ENCODE data around the gene DIAPH1.
A peak's percentile ranks its signal among the peaks of the same experiment; 100 is the strongest.

DIAPH1 gene

GRCh38 chr5:141501761-141502160 lies 117.0 kb downstream of the DIAPH1 start:
- Mint-ChIP-seq H3K4me3 (peak overlapping the region in 1 of 3 experiments; percentile 42), H3K27me3 (ENCODE audit: low read depth) (no peaks in the 10 kb centered on the region), H3K4me1 (peaks cover 53% of the 10 kb centered on the region), H3K9me3 (no peaks in the 10 kb centered on the region), H3K36me3 (ENCODE audit: low read depth) (peaks cover 67% of the 10 kb centered on the region), H3K27ac (peak overlapping the region; percentile 30 to 87 (median 82))
- no peak for TF ChIP-seq CTCF (IDR thresholded peaks at IDR 0.05; ENCODE audit: unreplicated experiment in 3 of 3)

- TF ChIP-seq CTCF (IDR thresholded peaks at IDR 0.05; ENCODE audit: unreplicated experiment in 3 of 3), result no peak
- Mint-ChIP-seq H3K36me3 (ENCODE audit: low read depth) (peaks cover 55% of the 10 kb centered on the region), H3K27ac (peak overlapping the region; percentile 96 to 98 (median 96)), H3K9me3 (no peaks in the 10 kb centered on the region), H3K27me3 (ENCODE audit: low read depth) (no peaks in the 10 kb centered on the region), H3K4me1 (peaks cover 50% of the 10 kb centered on the region), H3K4me3 (peak overlapping the region; percentile 67 to 79 (median 77))
These were observed 122.8 kb downstream of the DIAPH1 start for GRCh38 chr5:141496038-141496437.

DNA sequence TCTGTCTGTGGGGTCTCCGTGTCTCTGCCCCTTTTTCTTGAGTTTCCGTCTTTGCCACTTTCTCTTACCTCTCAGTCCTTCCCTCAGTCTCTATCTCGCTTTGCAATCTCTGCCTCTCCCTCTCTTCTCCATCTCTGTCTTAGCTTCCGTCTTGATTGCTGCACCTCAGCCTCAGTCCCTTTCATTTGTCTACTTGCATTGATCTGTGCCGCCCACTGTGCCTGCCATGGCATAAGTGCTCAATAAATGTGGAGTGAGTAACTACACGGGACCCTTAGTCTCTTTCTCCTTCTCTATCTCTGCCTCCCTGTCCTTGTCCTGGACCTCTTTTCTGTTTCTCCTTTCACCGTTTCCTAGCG lies 123.4 kb downstream of the DIAPH1 start:
- Mint-ChIP-seq H3K4me1 (peaks cover 50% of the 10 kb centered on the region), H3K4me3 (peak overlapping the region; percentile 67 to 79 (median 77)), H3K27ac (peak overlapping the region; percentile 96 to 98 (median 96)), H3K9me3 (peaks cover 4% of the 10 kb centered on the region), H3K36me3 (ENCODE audit: low read depth) (peaks cover 58% of the 10 kb centered on the region), H3K27me3 (ENCODE audit: low read depth) (no peaks in the 10 kb centered on the region)
- TF ChIP-seq CTCF (IDR thresholded peaks at IDR 0.05; ENCODE audit: unreplicated experiment in 3 of 3), result no peak

- no peak for TF ChIP-seq CTCF (IDR thresholded peaks at IDR 0.05; ENCODE audit: unreplicated experiment in 3 of 3)
- peak overlapping the region; percentile 67 to 79 (median 77) for H3K4me3 Mint-ChIP-seq
- peaks cover 50% of the 10 kb centered on the region for H3K4me1 Mint-ChIP-seq
- peak overlapping the region; percentile 96 to 98 (median 96) for H3K27ac Mint-ChIP-seq
- H3K36me3 Mint-ChIP-seq (ENCODE audit: low read depth), result peaks cover 61% of the 10 kb centered on the region
- H3K9me3 Mint-ChIP-seq, result peaks cover 7% of the 10 kb centered on the region
- no peaks in the 10 kb centered on the region for H3K27me3 Mint-ChIP-seq (ENCODE audit: low read depth)
These were observed 123.9 kb downstream of the DIAPH1 start for GRCh38 chr5:141494761-141495452.

- TF ChIP-seq CTCF (IDR thresholded peaks at IDR 0.05; ENCODE audit: unreplicated experiment in 3 of 3), result no peak
- H3K27me3 Mint-ChIP-seq (ENCODE audit: low read depth), result no peaks in the 10 kb centered on the region
- H3K27ac Mint-ChIP-seq, result peak overlapping the region; percentile 96 to 98 (median 96)
- peaks cover 62% of the 10 kb centered on the region for H3K36me3 Mint-ChIP-seq (ENCODE audit: low read depth)
- peak overlapping the region; percentile 67 to 79 (median 77) for H3K4me3 Mint-ChIP-seq
- H3K9me3 Mint-ChIP-seq, result peaks cover 14% of the 10 kb centered on the region
- H3K4me1 Mint-ChIP-seq, result peaks cover 50% of the 10 kb centered on the region
These were observed 125.0 kb downstream of the DIAPH1 start for GRCh38 chr5:141493500-141494422.

All from nephron (organoid).